H54 (cell line): Measurements from ENCODE around the gene DDX10.
"Not testable (repeated sequence)": the region's sequence is repeated elsewhere in the genome, so short reads cannot be mapped to it uniquely, and the experiment has no call there.

Experiments used
- DNase-seq: peaks from one replicate; pipeline ENCODE4 v3.0.0; 2011; ENCODE audit warnings: low spot score, mixed read lengths; ENCODE audit not compliant: insufficient read length
- FAIRE-seq: peaks from 3 replicates; lab custom pipeline; 2011; peaks lifted over from hg19 to GRCh38; lab: Jason Lieb, UNC
- POLR2A ChIP-seq: IDR thresholded peaks from 2 replicates; pipeline ENCODE4 v1.6.1; 2011; ENCODE audit warnings: low read depth, mild to moderate bottlenecking, low read length

Gene DDX10

GRCh38 chr11:108643974-108644373, 20.9 kb upstream of the DDX10 start:
- DNase-seq (no peak), FAIRE-seq (no peak)
- TF ChIP-seq POLR2A, result no peak

GRCh38 chr11:108645970-108646369, 18.9 kb upstream of the DDX10 start:
- no peak for TF ChIP-seq POLR2A
- FAIRE-seq (no peak), DNase-seq (no peak)

DNA sequence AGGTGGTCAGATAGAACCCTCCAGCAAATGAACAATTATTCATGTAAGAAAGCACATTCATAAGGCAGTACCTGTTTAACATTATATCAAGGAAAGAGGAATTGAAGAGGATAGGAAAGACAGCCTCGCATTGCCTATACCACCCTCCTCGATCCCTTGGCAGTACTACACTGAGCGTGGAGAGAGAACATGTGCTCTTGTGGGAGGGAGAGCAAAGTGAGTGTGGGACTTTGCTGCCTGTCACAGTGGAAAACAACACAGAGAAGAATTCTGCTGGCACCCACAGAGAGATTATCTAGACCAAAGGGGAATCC, 17.5 kb upstream of the DDX10 start:
- FAIRE-seq (no peak), DNase-seq (no peak)
- no peak for TF ChIP-seq POLR2A

DNA sequence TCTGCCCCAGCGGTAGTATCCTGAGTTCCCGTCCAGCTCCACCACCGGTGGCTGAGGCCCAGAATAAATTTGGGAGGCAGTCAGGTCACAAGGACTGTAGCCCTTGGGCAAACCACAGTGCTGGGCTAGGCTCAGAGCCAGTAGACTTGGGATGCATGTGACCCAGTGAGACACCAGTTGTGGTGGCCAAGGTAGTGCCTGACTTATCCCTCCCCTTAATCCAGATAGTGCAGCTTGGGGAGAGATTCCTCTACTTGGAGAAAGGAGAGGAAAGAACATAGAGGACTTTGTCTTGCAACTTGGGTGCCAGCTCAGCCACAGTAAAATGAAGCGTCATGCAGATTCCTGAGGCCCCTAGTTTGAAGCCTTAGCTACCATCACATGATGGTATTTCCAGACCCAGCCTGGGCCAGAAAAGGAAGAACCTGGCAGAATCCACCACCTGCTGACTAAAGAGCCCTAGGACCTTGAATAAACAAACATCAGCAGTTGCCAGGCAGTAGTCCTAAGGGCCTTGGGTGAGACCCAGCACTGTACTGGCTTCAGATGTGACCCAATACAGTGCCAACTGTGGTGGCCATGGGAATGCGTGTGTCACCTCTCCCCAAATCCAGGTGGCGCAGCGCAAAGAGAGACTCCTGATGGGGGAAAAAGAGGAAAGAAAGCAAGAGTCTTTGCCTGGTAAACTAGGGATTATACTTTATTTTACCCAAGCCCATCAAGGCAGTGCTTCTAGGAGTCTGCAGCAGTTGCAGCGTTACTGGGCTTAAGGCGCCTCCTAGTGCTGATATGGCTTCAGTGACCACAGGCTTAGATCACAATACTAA, 17.0 kb upstream of the DDX10 start:
- TF ChIP-seq POLR2A, result no peak
- FAIRE-seq (peak; percentile 78), DNase-seq (no peak)

- DNase-seq (no peak), FAIRE-seq (no peak)
- TF ChIP-seq POLR2A, result no peak
These were observed 16.4 kb upstream of the DDX10 start for GRCh38 chr11:108648528-108648885.

DNA sequence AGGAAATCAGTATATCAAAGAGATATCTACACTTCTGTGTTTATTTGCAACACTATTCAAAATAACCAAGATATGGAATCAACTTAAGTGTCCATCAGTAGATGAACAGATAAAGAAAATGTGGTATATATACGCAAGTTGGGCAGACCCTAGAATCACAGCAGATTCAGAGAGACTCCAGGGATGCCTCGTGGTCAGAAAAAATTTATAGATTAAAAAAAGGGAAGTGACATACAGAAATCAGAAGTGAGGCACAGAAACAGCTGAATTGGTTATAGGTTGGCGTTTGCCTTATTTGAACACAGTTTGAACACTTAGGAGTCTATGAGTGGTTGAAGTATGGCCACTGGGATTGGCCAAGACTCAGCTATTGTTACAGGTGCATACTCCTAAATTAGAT, 10.8 kb upstream of the DDX10 start:
- FAIRE-seq, DNase-seq: not testable (repeated sequence)

GRCh38 chr11:108654994-108655631, 9.8 kb upstream of the DDX10 start:
- DNase-seq (peak; percentile 11), FAIRE-seq (peak; percentile 68)
- TF ChIP-seq POLR2A, result no peak

- DNase-seq, result no peak
- no peak for TF ChIP-seq POLR2A
- FAIRE-seq, result no peak
These were observed 2.2 kb upstream of the DDX10 start for GRCh38 chr11:108662700-108663099.

DNA sequence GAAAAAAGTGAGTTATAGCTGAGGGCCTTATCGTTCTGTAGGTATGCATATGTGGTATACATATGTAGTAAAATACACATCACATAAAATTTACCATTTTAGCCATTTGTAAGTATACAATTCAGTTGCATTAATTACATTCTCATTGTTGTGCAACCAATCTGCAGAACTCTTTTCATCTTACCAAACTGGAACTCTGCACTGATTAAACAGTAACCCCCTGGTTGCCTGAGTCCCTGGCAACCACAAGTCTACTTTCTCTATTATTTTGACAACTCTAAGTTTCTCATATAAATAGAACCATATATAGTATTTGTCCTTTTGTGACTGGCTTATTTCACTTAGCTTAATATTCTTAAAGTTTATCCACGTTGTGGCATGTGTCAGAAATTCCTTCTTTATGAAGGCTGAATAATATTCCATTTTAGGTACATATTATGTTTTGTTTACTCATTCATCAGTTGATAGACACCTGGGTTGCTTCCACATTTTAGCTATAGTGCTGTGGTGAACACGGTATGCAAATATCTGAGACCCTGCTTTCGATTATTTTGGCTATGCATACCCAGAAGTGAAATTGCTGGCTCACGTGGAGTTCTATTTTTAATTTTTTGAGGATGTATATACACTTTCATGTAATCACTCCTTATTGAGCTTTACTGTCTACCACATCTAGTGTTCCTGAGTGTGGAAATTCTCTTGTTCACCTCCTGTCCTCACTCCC, 1.6 kb upstream of the DDX10 start:
- no peak for TF ChIP-seq POLR2A
- DNase-seq, result no peak
- FAIRE-seq, result no peak

GRCh38 chr11:108666373-108666772, 1.5 kb downstream of the DDX10 start:
- DNase-seq (no peak), FAIRE-seq (no peak)
- no peak for TF ChIP-seq POLR2A

- no peak for TF ChIP-seq POLR2A
- no peak for FAIRE-seq
- DNase-seq, result no peak
These were observed 4.4 kb downstream of the DDX10 start for GRCh38 chr11:108669286-108669685.

DNA sequence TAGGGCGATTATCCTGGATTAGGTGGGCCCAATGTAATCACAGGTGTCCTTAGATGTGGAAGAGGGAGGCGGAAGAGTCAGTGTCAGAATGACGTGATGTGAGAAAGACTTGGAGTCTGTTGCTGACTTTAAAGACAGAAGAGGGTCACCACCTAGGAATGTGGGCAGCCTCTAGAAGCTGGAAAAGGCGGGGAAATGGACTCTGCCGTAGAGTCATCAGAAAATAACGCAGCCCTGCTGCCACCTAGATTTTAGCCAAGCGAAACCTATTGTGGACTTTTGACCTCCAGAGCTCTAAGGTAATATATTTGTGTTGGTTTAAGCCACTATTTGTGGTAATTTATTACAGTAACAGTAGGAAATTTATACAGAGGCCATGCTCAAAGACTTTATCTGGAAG, 4.8 kb downstream of the DDX10 start:
- FAIRE-seq (no peak), DNase-seq (no peak)
- TF ChIP-seq POLR2A, result no peak

GRCh38 chr11:108670451-108670850, 5.6 kb downstream of the DDX10 start:
- no peak for TF ChIP-seq POLR2A
- no peak for FAIRE-seq
- DNase-seq, result no peak

- TF ChIP-seq POLR2A, result no peak
- FAIRE-seq, result no peak
These were observed 7.2 kb downstream of the DDX10 start for GRCh38 chr11:108672113-108672512.

More at GRCh38 chr11:108672113-108672512, 7.2 kb downstream of the DDX10 start:
- DNase-seq, result no peak
